ENCODE measurements around the gene RFPL3.
"Not testable (repeated sequence)": the region's sequence is repeated elsewhere in the genome, so short reads cannot be mapped to it uniquely, and the experiment has no call there.

The RFPL3 gene

GRCh38 chr22:32331236-32331917 is 26.3 kb upstream of the RFPL3 start:
- no peak for DNase-seq (ENCODE audit: low read depth)

- DNase-seq (ENCODE audit: low read depth), result no peak
Measured at GRCh38 chr22:32331918-32332725, 25.5 kb upstream of the RFPL3 start.

- no peak for DNase-seq (ENCODE audit: low read depth)
Measured at GRCh38 chr22:32333141-32333768, 24.4 kb upstream of the RFPL3 start.

GRCh38 chr22:32333769-32334659 is 23.7 kb upstream of the RFPL3 start:
- no peak for DNase-seq (ENCODE audit: low read depth)

GRCh38 chr22:32334660-32335365 is 22.9 kb upstream of the RFPL3 start:
- DNase-seq (ENCODE audit: low read depth), result no peak

GRCh38 chr22:32335471-32335870 is 22.2 kb upstream of the RFPL3 start:
- no peak for DNase-seq (ENCODE audit: low read depth)

GRCh38 chr22:32336121-32336603 is 21.5 kb upstream of the RFPL3 start:
- DNase-seq (ENCODE audit: low read depth), result no peak

- DNase-seq (ENCODE audit: low read depth), result no peak
Measured at GRCh38 chr22:32336771-32337424, 20.8 kb upstream of the RFPL3 start.

GRCh38 chr22:32337425-32337824 is 20.2 kb upstream of the RFPL3 start:
- not testable (repeated sequence) for DNase-seq (ENCODE audit: low read depth)

GRCh38 chr22:32338757-32339156 is 18.9 kb upstream of the RFPL3 start:
- DNase-seq (ENCODE audit: low read depth), result no peak

- no peak for DNase-seq (ENCODE audit: low read depth)
Measured at GRCh38 chr22:32339190-32340012, 18.3 kb upstream of the RFPL3 start.

GRCh38 chr22:32340411-32340810 is 17.3 kb upstream of the RFPL3 start:
- DNase-seq (ENCODE audit: low read depth), result no peak

GRCh38 chr22:32341122-32341740 is 16.4 kb upstream of the RFPL3 start:
- DNase-seq (ENCODE audit: low read depth), result no peak

GRCh38 chr22:32342977-32343376 is 14.7 kb upstream of the RFPL3 start:
- DNase-seq (ENCODE audit: low read depth), result no peak

- DNase-seq (ENCODE audit: low read depth), result no peak
Measured at GRCh38 chr22:32343941-32344340, 13.7 kb upstream of the RFPL3 start.

GRCh38 chr22:32348031-32348611 is 9.5 kb upstream of the RFPL3 start:
- DNase-seq (ENCODE audit: low read depth), result no peak

GRCh38 chr22:32351875-32352274 is 5.8 kb upstream of the RFPL3 start:
- not testable (repeated sequence) for DNase-seq (ENCODE audit: low read depth)

GRCh38 chr22:32352681-32353080 is 5.0 kb upstream of the RFPL3 start:
- DNase-seq (ENCODE audit: low read depth), result no peak

GRCh38 chr22:32353292-32353691 is 4.4 kb upstream of the RFPL3 start:
- DNase-seq (ENCODE audit: low read depth), result no peak

Data from activated T-cell treated with anti-CD3 and anti-CD28 coated beads for 24 hours (primary cell).